ENCODE measurements around the gene TNIK. TPM values are rescaled to one million over a fixed set of nuclear protein-coding genes. Genes with fewer than 3 reads are reported as not detected.

The TNIK gene
- polyA plus RNA-seq, 3 donors from 2014 or later = 4.7 to 28.9 (median 13.7) TPM

- Mint-ChIP-seq H3K4me3 (no peak overlapping the region), H3K27me3 (ENCODE audit: low read depth in 3 of 3) (peaks cover 0 to 3% (median 2%) of the 10 kb centered on the region in 3 donors), H3K27ac (no peak overlapping the region), H3K36me3 (peaks cover 39 to 62% (median 58%) of the 10 kb centered on the region in 3 donors), H3K9me3 (no peaks in the 10 kb centered on the region), H3K4me1 (peaks cover 2 to 14% of the 10 kb centered on the region in 2 donors)
- no peak for DNase-seq
These were observed 301.0 kb downstream of the TNIK start for GRCh38 chr3:171159024-171159821.

- Mint-ChIP-seq H3K4me1 (peaks cover 2 to 20% of the 10 kb centered on the region in 2 donors), H3K9me3 (no peaks in the 10 kb centered on the region), H3K27me3 (ENCODE audit: low read depth in 3 of 3) (peaks cover 0 to 3% (median 2%) of the 10 kb centered on the region in 3 donors), H3K36me3 (peaks cover 31 to 59% (median 53%) of the 10 kb centered on the region in 3 donors), H3K4me3 (no peak overlapping the region), H3K27ac (peak overlapping the region in 1 of 6 donors; percentile 10)
- no peak for DNase-seq
These were observed 302.2 kb downstream of the TNIK start for GRCh38 chr3:171157980-171158379.

- peak; percentile 17 to 30 (median 20) for DNase-seq
- peaks cover 25 to 57% (median 49%) of the 10 kb centered on the region in 3 donors for H3K36me3 Mint-ChIP-seq
- peaks cover 0 to 6% (median 0%) of the 10 kb centered on the region in 3 donors for H3K27me3 Mint-ChIP-seq (ENCODE audit: low read depth in 3 of 3)
- H3K27ac Mint-ChIP-seq = peak overlapping the region in 2 of 6 donors; percentile 41 to 55
- H3K9me3 Mint-ChIP-seq = no peaks in the 10 kb centered on the region
- peaks cover 2 to 22% of the 10 kb centered on the region in 2 donors for H3K4me1 Mint-ChIP-seq
- H3K4me3 Mint-ChIP-seq = no peak overlapping the region
These were observed 302.9 kb downstream of the TNIK start for GRCh38 chr3:171157286-171157685.

GRCh38 chr3:171156401-171157010, 303.7 kb downstream of the TNIK start:
- Mint-ChIP-seq H3K27me3 (ENCODE audit: low read depth in 3 of 3) (peaks cover 0 to 7% (median 0%) of the 10 kb centered on the region in 3 donors), H3K4me3 (no peak overlapping the region), H3K4me1 (peaks cover 2 to 22% of the 10 kb centered on the region in 2 donors), H3K9me3 (no peaks in the 10 kb centered on the region), H3K27ac (peak overlapping the region in 1 of 6 donors; percentile 9), H3K36me3 (peaks cover 24 to 62% (median 48%) of the 10 kb centered on the region in 3 donors)
- DNase-seq = no peak

GRCh38 chr3:171155122-171155700, 305.0 kb downstream of the TNIK start:
- DNase-seq = no peak
- Mint-ChIP-seq H3K4me3 (no peak overlapping the region), H3K36me3 (peaks cover 20 to 60% (median 46%) of the 10 kb centered on the region in 3 donors), H3K9me3 (no peaks in the 10 kb centered on the region), H3K27me3 (ENCODE audit: low read depth in 3 of 3) (peaks cover 0 to 7% (median 0%) of the 10 kb centered on the region in 3 donors), H3K4me1 (peaks cover 2 to 22% of the 10 kb centered on the region in 2 donors), H3K27ac (peak overlapping the region in 1 of 6 donors; percentile 46)

- DNase-seq = no peak
- Mint-ChIP-seq H3K9me3 (no peaks in the 10 kb centered on the region), H3K4me3 (no peak overlapping the region), H3K36me3 (peaks cover 10 to 60% (median 30%) of the 10 kb centered on the region in 3 donors), H3K27me3 (ENCODE audit: low read depth in 3 of 3) (peaks cover 0 to 4% (median 0%) of the 10 kb centered on the region in 3 donors), H3K4me1 (peaks cover 3 to 8% of the 10 kb centered on the region in 2 donors), H3K27ac (no peak overlapping the region)
These were observed 309.3 kb downstream of the TNIK start for GRCh38 chr3:171150945-171151344.

- no peak for DNase-seq
- Mint-ChIP-seq H3K4me3 (no peak overlapping the region), H3K4me1 (peaks cover 3 to 8% of the 10 kb centered on the region in 2 donors), H3K27ac (peak overlapping the region in 1 of 6 donors; percentile 49), H3K27me3 (ENCODE audit: low read depth in 3 of 3) (peaks cover 0 to 4% (median 0%) of the 10 kb centered on the region in 3 donors), H3K9me3 (no peaks in the 10 kb centered on the region), H3K36me3 (peaks cover 11 to 50% (median 24%) of the 10 kb centered on the region in 3 donors)
These were observed 310.6 kb downstream of the TNIK start for GRCh38 chr3:171149526-171150116.

- Mint-ChIP-seq H3K4me3 (no peak overlapping the region), H3K27me3 (ENCODE audit: low read depth in 3 of 3) (peaks cover 0 to 2% (median 0%) of the 10 kb centered on the region in 3 donors), H3K9me3 (no peaks in the 10 kb centered on the region), H3K27ac (no peak overlapping the region), H3K4me1 (peaks cover 0 to 3% of the 10 kb centered on the region in 2 donors), H3K36me3 (peaks cover 15 to 48% (median 16%) of the 10 kb centered on the region in 3 donors)
- DNase-seq = no peak
These were observed 314.4 kb downstream of the TNIK start for GRCh38 chr3:171145798-171146197.

- no peak for DNase-seq
- Mint-ChIP-seq H3K4me1 (no peaks in the 10 kb centered on the region), H3K27ac (no peak overlapping the region), H3K9me3 (no peaks in the 10 kb centered on the region), H3K4me3 (no peak overlapping the region), H3K27me3 (ENCODE audit: low read depth in 3 of 3) (peaks cover 0 to 2% (median 0%) of the 10 kb centered on the region in 3 donors), H3K36me3 (peaks cover 19 to 43% (median 19%) of the 10 kb centered on the region in 3 donors)
These were observed 317.2 kb downstream of the TNIK start for GRCh38 chr3:171142985-171143384.

- peak overlapping the region in 1 of 6 donors; percentile 17 for H3K27ac Mint-ChIP-seq
- H3K9me3 Mint-ChIP-seq = no peaks in the 10 kb centered on the region
- no peak for DNase-seq
- peaks cover 0 to 1% of the 10 kb centered on the region in 2 donors for H3K4me1 Mint-ChIP-seq
- H3K36me3 Mint-ChIP-seq = peaks cover 20 to 56% (median 24%) of the 10 kb centered on the region in 3 donors
- H3K27me3 Mint-ChIP-seq (ENCODE audit: low read depth in 3 of 3) = peaks cover 0 to 2% (median 0%) of the 10 kb centered on the region in 3 donors
- no peak overlapping the region for H3K4me3 Mint-ChIP-seq
These were observed 320.0 kb downstream of the TNIK start for GRCh38 chr3:171140246-171140645.

GRCh38 chr3:171138027-171138426, 322.2 kb downstream of the TNIK start:
- Mint-ChIP-seq H3K4me3 (no peak overlapping the region), H3K27me3 (ENCODE audit: low read depth in 3 of 3) (peaks cover 0 to 2% (median 0%) of the 10 kb centered on the region in 3 donors)

GRCh38 chr3:171135549-171135948, 324.7 kb downstream of the TNIK start:
- peak overlapping the region in 4 of 6 donors; percentile 3 to 44 (median 22) for H3K27ac Mint-ChIP-seq
- H3K27me3 Mint-ChIP-seq (ENCODE audit: low read depth in 3 of 3) = no peaks in the 10 kb centered on the region

More at GRCh38 chr3:171138027-171138426, 322.2 kb downstream of the TNIK start:
- Mint-ChIP-seq H3K9me3 (no peaks in the 10 kb centered on the region), H3K4me1 (peaks cover 5 to 10% of the 10 kb centered on the region in 2 donors), H3K36me3 (peaks cover 19 to 63% (median 21%) of the 10 kb centered on the region in 3 donors), H3K27ac (peak overlapping the region in 1 of 6 donors; percentile 18)
- no peak for DNase-seq

More at GRCh38 chr3:171135549-171135948, 324.7 kb downstream of the TNIK start:
- no peak for DNase-seq
- Mint-ChIP-seq H3K4me3 (no peak overlapping the region), H3K36me3 (peaks cover 17 to 57% (median 23%) of the 10 kb centered on the region in 3 donors), H3K9me3 (no peaks in the 10 kb centered on the region), H3K4me1 (peaks cover 5 to 13% of the 10 kb centered on the region in 2 donors)
